Sigmoid colon (tissue), 7 donors: Measurements from ENCODE around the gene CD81. TPM values are rescaled to one million over a fixed set of nuclear protein-coding genes. Genes with fewer than 3 reads are reported as not detected.

Experiments
- DNase-seq: peaks from one replicate; pipeline ENCODE4 v3.0.0-alpha.2; 2019
- H3K27ac ChIP-seq, 4 donors: fragments of 200-600 bp; sonication (generic); one replicate each; pipeline ENCODE4 v1.5.1; 2016 to 2019; ENCODE audit warnings: mild to moderate bottlenecking in 1 of 4
- H3K27me3 ChIP-seq, 3 donors: fragments of 200-600 bp; sonication (generic); one replicate each; pipeline ENCODE4 v1.5.1; 2019; ENCODE audit warnings: mild to moderate bottlenecking in 1 of 3
- H3K36me3 ChIP-seq, 4 donors: fragments of 200-600 bp; sonication (generic); one replicate each; pipeline ENCODE4 v1.5.1; 2016 to 2019
- H3K4me1 ChIP-seq, 4 donors: fragments of 200-600 bp; sonication (generic); one replicate each; pipeline ENCODE4 v1.5.1; 2017 to 2019
- H3K4me3 ChIP-seq, 4 donors: fragments of 200-600 bp; sonication (generic); one replicate each; pipeline ENCODE4 v1.5.1; 2017 to 2019; ENCODE audit warnings: mild to moderate bottlenecking in 2 of 4, moderate library complexity in 1 of 4
- H3K9me3 ChIP-seq, 4 donors: fragments of 200-600 bp in 3 of 4; sonication (generic) in 3 of 4; one replicate each; pipeline versions ENCODE4 v1.5.1 to v1.6.1; 2013 to 2019
- CTCF ChIP-seq, 4 experiments: fragments of 450-650 bp in 3 of 4; fragments of 200-600 bp in 1 of 4; IDR thresholded peaks; one replicate each; pipeline ENCODE4 v1.5.1; 2016 to 2019; ENCODE audit warnings: antibody characterized with exemption in 4 of 4, mild to moderate bottlenecking in 3 of 4, moderate library complexity in 2 of 4
- EP300 ChIP-seq, 4 donors: sonication (generic); formaldehyde crosslinking; IDR thresholded peaks; one replicate each; pipeline ENCODE4 v1.6.1; 2017; ENCODE audit warnings: antibody characterized with exemption in 4 of 4
- POLR2A ChIP-seq, 2 donors: fragments of 450-650 bp; IDR thresholded peaks; one replicate each; pipeline ENCODE4 v1.6.1; 2016; ENCODE audit warnings: antibody characterized with exemption in 2 of 2, mild to moderate bottlenecking in 2 of 2, moderate library complexity in 2 of 2
- POLR2AphosphoS5 ChIP-seq, 4 donors: sonication (generic); formaldehyde crosslinking; IDR thresholded peaks; one replicate each; pipeline ENCODE4 v1.6.1; 2017; ENCODE audit warnings: antibody characterized with exemption in 4 of 4
- WGBS, 2 donors: extraction: QIAGEN DNeasy Blood & Tissue Kit; methylation state at CpG; one replicate each; pipeline ENCODE4 v1.1.7; 2013; 5-methylcytosine and 5-hydroxymethylcytosine counted together
- intact Hi-C: fragments of 100-400 bp; cut with DNase I; formaldehyde crosslinking; loops from one replicate; pipeline ENCODE4 v1.15.1; 2023
- polyA plus RNA-seq, 3 donors: library from polyadenylated mRNA; stranded (reverse); fragments of 200-250 nt; gene quantifications; one replicate each; pipeline ENCODE4 v1.2.3, GENCODE V29; 2013
- total RNA-seq, 4 donors: library from RNA; depleted of rRNA; stranded (reverse); fragments of >200 nt; gene quantifications; one replicate each; pipeline ENCODE4 v1.1.0, GENCODE V29; 2016
- donor health status: healthy with polysubstance abuse.
- donor health status: Bipolar disorder and iron deficiency.
- donor health status: healthy.

CD81 gene
- total and polyA plus RNA-seq, 7 donors: 67.9 to 625 (median 401) TPM

GRCh38 chr11:2431395-2431794 lies 54.3 kb downstream of the CD81 start:
- intact Hi-C loops: no loop called here
- Histone ChIP-seq H3K27ac (no peak overlapping the region), H3K4me3 (no peak overlapping the region), H3K27me3 (peaks cover 0 to 6% (median 0%) of the 10 kb centered on the region in 3 donors), H3K36me3 (no peaks in the 10 kb centered on the region), H3K9me3 (no peaks in the 10 kb centered on the region), H3K4me1 (no peaks in the 10 kb centered on the region)
- WGBS, 2 donors: 93% methylated on average over 1 of the region's 1 CpG
- TF ChIP-seq EP300 (IDR thresholded peaks at IDR 0.05): no peak
- TF ChIP-seq POLR2A (IDR thresholded peaks at IDR 0.05): no peak
- TF ChIP-seq CTCF (IDR thresholded peaks at IDR 0.05): no peak
- TF ChIP-seq POLR2AphosphoS5 (IDR thresholded peaks at IDR 0.05): no peak
- no peak for DNase-seq

DNA sequence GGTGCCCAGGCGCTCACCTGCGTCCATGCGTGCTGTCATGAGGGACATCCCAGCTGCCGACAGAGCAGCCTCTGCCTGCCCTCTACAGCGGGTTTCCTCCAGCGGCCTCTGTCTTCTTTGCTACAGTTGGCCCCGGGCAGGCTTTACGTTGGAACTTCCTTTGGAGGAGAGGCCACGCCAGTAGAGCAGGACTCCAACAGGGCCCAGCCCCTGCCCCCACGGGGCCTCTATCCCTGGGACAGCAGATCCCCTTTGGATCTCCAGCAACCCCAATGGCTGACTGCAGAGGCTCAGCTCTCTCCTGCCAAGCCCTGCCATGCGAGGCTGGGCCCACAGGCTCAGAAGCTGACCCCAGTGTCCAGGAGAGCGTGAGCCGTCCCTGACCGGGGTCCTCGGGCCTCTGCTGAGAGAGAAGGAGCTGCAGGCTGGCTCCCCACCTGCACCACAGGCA lies 55.1 kb downstream of the CD81 start:
- peaks cover 0 to 13% (median 0%) of the 10 kb centered on the region in 3 donors for H3K27me3 ChIP-seq
- H3K27ac ChIP-seq: no peak overlapping the region
- H3K4me1 ChIP-seq: no peaks in the 10 kb centered on the region
- intact Hi-C loops: no loop called here
- H3K4me3 ChIP-seq: no peak overlapping the region
- H3K36me3 ChIP-seq: no peaks in the 10 kb centered on the region
- 80 to 84% methylated on average over 15 of the region's 15 CpGs for WGBS, 2 donors
- no peak for DNase-seq
- TF ChIP-seq EP300 (IDR thresholded peaks at IDR 0.05) (no peak), POLR2A (IDR thresholded peaks at IDR 0.05) (no peak), POLR2AphosphoS5 (IDR thresholded peaks at IDR 0.05) (no peak), CTCF (IDR thresholded peaks at IDR 0.05) (no peak)
- H3K9me3 ChIP-seq: no peaks in the 10 kb centered on the region

GRCh38 chr11:2432628-2433071 lies 55.5 kb downstream of the CD81 start:
- no peak for TF ChIP-seq POLR2A (IDR thresholded peaks at IDR 0.05)
- TF ChIP-seq EP300 (IDR thresholded peaks at IDR 0.05): no peak
- no peak for TF ChIP-seq CTCF (IDR thresholded peaks at IDR 0.05)
- TF ChIP-seq POLR2AphosphoS5 (IDR thresholded peaks at IDR 0.05): no peak
- WGBS, 2 donors: 87 to 95% methylated on average over 13 of the region's 13 CpGs
- Histone ChIP-seq H3K9me3 (no peaks in the 10 kb centered on the region), H3K4me3 (no peak overlapping the region), H3K27me3 (peaks cover 0 to 17% (median 0%) of the 10 kb centered on the region in 3 donors), H3K4me1 (no peaks in the 10 kb centered on the region), H3K36me3 (no peaks in the 10 kb centered on the region), H3K27ac (no peak overlapping the region)
- intact Hi-C loops: no loop called here
- no peak for DNase-seq

- WGBS, 2 donors: 92 to 94% methylated on average over 22 of the region's 22 CpGs
- no peak for DNase-seq
- H3K27me3 ChIP-seq: peaks cover 0 to 17% (median 0%) of the 10 kb centered on the region in 3 donors
- no peaks in the 10 kb centered on the region for H3K36me3 ChIP-seq
- H3K9me3 ChIP-seq: no peaks in the 10 kb centered on the region
- TF ChIP-seq EP300 (IDR thresholded peaks at IDR 0.05) (no peak), POLR2A (IDR thresholded peaks at IDR 0.05) (no peak), CTCF (IDR thresholded peaks at IDR 0.05) (no peak), POLR2AphosphoS5 (IDR thresholded peaks at IDR 0.05) (no peak)
- no peaks in the 10 kb centered on the region for H3K4me1 ChIP-seq
- no peak overlapping the region for H3K27ac ChIP-seq
- intact Hi-C loops: no loop called here
- no peak overlapping the region for H3K4me3 ChIP-seq
These were observed 56.2 kb downstream of the CD81 start for GRCh38 chr11:2433106-2433925.
